Stimulated activated naive CD4-positive, alpha-beta T cell treated with Interleukin-2 at 50 U/mL for 16 hours (primary cell): Measurements from ENCODE around the gene MRPL41.
A peak's percentile ranks its signal among the peaks of the same experiment; 100 is the strongest.
"Not testable (repeated sequence)": the region's sequence is repeated elsewhere in the genome, so short reads cannot be mapped to it uniquely, and the experiment has no call there.

Experiments used
- DNase-seq: peaks from one replicate; lab custom pipeline; 2025; lab: John Stamatoyannopoulos, UW

The MRPL41 gene

DNA sequence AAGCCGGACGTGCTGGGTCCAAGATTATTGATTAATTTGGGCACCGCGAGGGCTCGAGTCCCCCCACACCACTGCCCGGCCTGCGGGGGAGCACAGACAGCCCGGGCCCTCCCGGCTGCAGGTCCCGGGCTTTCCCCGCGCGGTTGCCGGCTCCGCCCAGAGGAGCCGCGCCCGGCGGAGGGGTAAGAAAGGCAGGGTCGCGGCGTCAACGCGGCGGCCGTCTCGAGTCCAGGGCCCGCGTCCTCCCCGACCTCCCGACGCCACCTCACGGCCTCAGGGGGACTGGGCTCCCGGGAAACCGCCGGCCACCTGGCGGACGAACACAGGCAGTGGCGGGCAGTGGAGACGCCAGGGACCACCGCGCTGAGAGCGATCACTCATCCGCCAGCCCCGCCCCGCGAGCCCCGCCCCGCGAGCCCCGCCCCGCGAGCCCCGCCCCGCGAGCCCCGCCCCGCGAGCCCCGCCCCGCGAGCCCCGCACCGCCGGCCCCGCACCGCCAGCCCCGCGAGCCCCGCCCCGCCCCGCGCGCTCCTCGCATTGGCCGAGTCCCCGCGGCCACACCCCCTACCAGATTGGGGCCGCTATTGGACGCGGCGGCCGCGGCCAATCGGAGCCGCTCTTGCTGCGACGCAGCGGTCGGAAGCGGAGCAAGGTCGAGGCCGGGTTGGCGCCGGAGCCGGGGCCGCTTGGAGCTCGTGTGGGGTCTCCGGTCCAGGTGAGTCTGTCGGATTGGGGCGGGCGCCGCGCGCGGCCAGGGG is at the start of gene MRPL41:
MRPL41 (plus strand) TSS at position 616 of the 758 bp plus-strand sequence. CDS start 203 bp downstream, outside the sequence.
- peak; percentile 89 for DNase-seq

DNA sequence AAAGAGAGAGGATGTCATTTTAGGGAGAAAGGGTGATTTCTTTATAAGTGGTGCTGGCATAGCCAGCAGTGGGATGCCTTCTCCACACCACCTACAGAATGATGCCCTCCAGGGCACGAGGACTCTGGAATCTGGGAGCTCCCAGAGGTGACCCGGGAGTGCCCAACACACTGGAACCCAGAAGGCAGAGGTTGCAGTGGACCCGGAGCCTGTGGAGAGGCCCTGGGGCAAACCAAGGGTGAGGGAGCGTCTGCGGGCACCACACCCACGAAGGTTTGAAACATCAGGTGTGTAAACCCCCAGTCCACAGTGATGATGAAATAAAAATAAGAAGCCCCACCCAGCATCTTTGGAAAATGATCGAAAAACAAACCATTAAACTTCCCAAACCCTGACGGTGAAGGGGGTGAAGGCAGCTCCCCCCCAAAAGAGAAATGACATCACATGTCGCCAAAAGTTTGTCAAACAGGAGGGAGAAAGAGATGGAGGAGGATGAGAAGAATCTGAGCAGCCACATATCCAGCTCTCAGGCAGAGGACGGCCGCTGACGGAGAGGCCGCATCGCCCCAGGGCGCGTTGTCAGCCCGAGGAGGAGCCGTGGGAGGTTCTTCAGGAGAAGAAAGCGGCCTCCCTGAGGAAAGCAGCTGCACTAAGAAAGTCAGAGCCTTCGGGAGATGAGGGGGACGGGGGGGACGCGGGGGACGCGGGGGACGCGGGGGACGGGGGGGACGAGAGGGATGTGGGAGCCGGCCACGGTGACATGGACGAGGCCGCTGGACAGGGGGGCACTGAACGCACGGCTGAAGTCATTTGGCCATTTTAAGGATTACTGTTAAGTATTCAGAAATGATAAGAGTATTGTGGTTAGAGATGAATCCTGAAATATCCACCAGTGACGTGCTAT is 49.4 kb upstream of the MRPL41 start:
- DNase-seq = no peak

DNA sequence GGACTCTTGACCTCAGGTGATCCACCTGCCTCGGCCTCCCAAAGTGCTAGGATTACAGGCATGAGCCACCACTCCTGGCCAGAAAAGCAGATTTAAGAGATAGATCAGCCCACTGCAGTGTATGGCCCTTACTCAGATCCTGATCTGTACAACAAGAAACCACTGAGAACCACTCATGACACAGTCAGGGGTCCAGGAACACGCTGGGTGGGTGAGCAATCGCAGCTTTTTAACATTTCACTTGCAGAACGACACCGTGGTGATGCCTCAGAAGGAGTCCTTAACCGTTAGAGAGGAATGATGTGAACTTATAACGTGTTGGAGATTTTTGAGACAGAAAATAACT is 47.3 kb upstream of the MRPL41 start:
- DNase-seq = no peak

DNA sequence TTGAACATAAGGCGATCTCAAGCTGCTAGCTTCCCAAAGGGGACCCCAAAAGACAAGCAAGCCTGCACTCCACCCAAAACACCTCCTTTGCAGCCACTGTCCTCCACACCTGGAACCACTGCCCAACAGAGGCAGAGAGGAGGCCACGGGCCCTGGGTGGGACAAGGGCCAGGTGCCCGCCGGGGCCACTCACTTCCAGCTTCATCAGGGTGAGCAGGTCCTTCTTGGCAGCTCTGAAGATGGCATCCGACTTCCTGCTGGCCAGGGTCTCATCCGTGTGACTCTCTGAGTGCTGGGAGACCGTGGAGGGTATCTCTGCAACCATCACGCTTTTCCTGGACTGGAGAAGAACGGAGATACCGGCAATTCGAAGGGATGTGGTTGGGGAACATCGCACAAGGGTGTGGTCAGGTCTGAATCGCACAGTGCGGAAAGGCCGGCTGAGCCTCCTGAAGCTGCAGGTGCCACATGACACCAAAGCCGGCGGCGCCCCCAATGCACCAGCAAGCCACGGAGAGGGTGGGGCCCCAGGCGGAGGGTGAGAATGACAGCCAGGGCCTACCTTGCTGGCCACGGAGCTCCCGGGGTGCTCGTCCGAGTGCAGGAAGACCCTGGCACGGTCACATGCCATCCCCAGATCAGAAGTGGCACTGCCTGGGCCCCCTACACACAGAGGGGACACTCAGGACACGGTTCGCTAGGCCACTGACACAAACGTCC is 46.1 kb upstream of the MRPL41 start:
- no peak for DNase-seq

DNA sequence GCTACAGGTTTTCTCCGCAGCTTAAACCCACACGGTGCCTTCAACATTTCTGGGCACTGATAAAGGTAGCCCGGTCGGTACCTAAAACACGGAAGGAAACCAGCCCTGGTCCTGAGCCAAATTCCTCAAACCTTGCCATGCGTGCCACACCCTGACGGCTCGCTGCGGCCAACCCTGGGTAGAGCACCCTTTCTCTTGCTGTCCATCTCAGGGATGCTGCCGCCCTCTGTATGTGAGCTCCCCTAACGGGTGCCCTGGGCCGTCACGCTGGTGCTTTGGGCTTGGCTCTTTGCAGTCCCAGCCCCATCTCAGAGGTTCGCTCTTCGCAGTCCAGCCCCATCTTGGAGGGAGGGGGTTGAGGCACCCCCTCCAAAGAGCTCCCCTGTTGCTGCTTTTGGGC is 45.4 kb upstream of the MRPL41 start:
- no peak for DNase-seq

DNA sequence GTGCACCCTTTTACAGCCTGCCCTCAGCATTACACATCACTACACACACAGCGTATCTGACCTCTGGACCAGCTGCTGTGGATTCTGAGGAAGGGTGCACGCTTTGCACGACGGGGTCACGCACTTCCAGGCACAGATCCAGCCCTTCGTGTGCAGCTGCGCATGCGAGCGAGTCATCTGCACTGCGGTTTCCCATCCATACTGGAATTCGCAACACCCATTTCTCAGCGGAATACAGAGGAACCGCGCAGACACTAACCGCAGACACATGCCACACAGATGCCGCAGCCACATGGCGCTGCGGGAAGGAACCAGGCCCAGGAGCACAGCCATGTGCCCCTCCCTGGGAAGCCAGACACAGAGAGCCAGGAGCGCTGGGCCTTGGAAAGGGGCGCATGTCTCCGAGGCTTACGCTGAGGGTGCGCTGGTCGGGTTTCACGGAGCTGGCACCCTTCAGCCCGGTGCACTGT is 44.9 kb upstream of the MRPL41 start:
- no peak for DNase-seq

DNA sequence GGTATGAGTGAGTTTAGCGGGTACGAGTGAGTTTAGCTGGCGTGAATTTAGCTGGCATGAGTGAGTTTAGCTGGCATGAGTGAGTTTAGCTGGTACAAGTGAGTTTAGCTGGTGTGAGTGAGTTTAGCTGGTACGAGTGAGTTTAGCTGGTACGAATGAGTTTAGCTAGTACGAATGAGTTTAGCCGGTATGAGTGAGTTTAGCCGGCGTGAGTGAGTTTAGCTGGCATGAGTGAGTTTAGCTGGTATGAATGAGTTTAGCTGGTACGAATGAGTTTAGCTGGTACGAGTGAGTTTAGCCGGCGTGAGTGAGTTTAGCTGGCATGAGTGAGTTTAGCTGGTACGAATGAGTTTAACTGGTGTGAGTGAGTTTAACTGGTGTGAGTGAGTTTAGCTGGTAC is 42.5 kb upstream of the MRPL41 start:
- no peak for DNase-seq

DNA sequence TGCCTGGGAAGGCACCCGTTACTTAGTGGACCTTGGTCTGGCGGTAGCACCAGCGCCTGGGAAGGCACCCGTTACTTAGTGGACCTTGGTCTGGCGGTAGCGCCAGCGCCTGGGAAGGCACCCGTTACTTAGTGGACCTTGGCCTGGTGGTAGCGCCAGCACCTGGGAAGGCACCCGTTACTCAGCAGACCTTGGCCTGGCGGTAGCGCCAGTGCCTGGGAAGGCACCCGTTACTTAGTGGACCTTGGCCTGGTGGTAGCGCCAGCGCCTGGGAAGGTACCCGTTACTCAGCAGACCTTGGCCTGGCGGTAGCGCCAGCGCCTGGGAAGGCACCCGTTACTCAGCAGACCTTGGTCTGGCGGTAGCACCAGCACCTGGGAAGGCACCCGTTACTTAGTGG is 40.6 kb upstream of the MRPL41 start:
- not testable (repeated sequence) for DNase-seq

DNA sequence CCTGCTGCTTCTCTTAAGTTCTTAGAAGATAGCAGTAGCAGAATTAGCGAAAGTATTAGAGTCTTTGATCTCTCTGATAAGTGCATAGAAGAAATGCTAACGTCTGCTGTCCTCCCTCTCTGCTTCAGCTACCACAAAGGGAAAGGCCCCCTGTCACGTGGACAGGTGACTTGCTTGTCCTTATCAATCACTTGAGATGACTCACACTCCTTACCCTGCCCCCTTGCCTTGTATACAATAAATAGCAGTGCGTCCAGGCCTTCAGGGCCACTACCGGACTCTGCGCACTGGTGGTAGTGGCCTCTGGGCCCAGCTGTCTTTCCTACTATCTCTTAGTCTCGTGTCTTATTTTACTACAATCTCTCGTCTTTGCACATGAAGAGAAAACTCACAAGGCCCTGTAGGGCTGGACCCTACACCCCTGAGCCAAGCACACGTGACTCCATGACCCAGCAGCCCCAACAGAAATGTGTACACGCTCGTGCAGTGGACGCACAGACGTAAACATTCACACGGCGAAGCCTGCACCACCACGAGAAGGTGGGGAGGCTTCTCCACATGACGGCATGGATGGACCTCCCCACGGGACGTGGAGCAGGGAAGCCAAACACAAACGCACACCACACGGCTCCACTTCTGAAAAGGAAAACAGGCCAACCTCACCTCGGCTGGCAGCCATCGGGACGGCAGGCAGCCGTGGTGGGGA is 39.8 kb upstream of the MRPL41 start:
- no peak for DNase-seq

DNA sequence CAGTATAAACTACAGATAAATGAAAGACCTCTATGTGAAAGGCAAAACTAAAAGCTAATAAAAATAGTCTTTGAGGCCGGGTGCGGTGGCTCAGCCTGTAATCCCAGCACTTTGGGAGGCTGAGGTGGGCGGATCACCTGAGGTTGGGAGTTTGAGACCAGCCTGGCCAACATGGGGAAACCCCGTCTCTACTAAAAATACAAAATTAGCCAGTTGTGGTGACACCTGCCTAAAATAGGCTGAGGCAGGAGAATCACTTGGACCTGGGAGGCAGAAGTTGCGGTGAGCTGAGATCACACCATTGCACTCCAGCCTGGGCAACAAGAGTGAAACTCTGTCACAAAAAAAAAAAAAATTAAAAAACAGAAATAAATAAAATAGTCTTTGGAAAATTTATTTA is 38.5 kb upstream of the MRPL41 start:
- not testable (repeated sequence) for DNase-seq

DNA sequence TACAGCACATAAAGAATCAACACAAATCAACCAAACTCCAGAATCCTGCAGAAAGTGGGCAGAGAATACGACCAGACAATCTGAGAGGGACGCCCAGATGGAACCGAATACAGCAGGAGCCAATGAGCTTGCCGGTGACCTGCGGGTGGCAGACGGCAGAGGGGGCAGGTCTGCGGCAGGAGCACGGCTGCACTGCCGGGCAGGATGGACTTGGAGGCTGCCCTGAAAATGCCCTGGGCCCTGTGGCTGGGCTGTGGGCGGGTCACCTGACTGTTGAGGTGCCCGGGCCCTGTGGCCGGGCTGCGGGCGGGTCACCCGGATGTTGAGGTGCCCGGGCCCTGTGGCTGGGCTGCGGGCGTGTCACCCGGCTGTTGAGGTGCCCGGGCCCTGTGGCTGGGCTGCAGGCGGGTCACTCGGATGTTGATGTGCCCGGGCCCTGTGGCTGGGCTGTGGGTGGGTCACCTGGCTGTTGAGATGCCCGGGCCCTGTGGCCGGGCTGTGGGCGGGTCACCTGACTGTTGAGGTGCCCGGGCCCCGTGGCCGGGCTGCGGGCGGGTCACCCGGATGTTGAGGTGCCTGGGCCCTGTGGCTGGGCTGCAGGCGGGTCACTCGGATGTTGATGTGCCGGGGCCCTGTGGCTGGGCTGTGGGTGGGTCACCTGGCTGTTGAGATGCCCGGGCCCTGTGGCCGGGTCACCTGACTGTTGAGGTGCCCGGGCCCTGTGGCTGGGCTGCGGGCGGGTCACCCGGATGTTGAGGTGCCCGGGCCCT is 37.7 kb upstream of the MRPL41 start:
- DNase-seq = not testable (repeated sequence)

DNA sequence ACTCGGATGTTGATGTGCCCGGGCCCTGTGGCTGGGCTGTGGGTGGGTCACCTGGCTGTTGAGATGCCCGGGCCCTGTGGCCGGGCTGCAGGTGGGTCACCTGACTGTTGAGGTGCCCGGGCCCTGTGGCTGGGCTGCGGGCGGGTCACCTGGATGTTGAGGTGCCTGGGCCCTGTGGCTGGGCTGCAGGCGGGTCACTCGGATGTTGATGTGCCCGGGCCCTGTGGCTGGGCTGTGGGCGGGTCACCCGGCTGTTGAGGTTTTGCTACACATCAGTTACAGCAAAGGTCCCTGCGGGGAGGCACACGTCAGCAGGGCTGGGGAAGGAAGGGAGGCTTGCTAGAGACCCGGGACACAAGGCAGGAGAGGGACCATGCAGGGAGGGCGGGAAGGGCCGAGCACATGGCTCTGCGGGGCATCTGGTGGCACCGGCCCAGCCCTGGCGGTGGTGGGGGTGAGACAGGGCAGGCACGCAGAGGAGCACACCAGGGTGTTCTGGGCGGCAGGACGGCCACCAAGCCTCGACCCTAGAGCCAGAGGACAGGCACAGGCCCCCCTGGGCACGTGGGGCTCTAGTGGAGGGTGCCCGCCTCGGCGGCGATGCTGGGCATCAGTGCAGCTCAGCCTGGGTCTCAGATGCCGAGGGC is 36.9 kb upstream of the MRPL41 start:
- no peak for DNase-seq

DNA sequence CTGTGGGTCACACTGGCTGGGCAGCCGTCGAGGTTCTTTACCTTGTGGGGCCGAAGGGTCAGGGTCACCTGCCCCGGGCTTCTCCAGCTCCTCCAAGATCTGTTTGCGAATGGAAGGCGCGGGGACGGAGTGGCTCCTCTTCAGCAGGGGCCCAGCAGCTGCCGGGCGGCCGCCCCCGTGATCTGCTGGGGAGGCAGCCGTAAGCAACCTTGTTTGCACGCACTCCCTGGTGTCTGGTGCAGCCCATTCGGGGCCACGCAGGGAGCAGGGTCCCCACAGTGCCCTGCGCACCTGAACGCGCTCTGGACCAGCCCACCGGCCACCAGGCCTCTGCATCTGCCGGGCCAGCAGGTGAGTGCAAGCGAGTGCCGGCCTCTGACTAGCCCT is 36.3 kb upstream of the MRPL41 start:
- DNase-seq = no peak

DNA sequence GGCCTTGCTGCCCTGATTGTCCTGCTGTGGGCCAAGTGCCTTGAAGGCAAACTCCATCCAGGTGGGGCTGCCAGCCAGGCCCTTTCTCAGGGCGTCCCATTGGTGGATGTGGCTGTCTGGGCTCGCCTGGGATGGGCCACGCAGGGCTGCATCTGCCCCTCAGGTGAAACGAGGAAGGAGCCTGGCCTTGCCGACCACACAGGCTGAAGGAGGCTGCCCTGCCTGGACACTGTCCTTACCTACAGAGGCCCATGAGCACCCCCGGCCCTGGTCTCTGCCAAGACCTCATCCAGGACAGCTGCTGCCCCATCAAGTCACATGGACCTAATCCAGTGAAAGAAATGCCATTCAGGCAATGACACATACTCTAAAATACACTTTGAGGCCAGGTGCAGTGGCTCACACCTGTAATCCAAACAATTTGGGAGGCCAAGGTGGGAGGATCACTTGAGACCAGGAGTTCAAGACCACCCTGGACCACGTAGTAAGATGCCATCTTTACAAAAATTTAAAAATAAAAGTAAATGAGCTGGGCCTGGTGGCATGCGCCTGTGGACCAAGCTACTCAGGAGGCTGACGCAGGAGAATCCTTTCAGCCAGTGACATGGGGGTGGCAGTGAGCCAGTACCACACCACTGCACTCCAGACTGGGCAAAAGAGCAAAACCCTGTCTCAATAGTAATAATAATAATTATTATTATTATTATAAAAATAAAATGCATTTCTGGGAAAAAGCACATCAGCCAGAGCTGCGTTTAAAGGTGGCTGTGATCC is 35.3 kb upstream of the MRPL41 start:
- DNase-seq = no peak

DNA sequence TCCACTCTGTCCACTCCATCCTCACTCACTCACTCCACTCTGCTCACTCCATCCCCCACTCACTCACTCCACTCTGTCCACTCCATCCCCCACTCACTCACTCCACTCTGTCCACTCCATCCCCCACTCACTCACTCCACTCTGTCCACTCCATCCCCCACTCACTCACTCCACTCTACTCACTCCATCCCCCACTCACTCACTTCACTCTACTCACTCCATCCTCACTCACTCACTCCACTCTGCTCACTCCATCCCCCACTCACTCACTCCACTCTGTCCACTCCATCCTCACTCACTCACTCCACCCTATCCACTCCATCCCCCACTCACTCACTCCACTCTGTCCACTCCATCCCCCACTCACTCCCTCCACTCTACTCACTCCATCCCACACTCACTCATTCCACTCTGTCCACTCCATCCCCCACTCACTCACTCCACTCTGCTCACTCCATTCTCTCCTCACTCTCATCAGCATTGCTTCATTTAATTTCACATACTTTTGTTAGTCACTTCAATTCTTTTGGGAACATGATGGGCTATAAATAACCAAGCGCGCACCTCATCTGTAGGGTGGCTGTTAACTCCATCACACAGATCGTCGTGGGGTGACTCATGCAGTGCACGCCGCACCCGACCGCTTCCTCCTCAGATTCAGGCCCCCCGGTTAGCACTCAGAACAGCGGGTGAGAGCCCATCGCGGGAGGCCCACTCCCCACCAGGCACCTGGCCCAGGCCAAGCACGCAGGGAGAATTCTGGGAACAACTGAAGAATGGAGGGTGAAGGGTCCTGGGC is 32.8 kb upstream of the MRPL41 start:
- DNase-seq = not testable (repeated sequence)

DNA sequence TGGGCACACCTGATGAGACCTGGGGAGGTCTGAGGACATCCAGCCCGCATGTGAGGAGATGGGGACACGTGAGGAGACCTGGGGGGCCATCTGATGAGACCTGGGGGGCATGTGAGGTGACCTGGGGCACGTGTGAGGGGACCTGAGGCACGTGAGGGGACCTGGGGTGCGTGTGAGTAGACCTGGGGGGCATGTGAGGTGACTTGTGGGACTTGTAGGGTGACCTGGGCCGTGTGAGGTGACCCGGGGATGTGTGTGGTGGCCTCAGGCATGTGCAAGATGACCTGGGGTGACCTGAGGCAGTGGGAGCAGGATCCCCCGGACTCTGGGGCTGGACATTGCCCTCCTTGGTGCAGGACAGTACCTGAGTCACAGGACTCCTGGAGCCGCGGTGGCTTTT is 32.1 kb upstream of the MRPL41 start:
- DNase-seq = no peak

DNA sequence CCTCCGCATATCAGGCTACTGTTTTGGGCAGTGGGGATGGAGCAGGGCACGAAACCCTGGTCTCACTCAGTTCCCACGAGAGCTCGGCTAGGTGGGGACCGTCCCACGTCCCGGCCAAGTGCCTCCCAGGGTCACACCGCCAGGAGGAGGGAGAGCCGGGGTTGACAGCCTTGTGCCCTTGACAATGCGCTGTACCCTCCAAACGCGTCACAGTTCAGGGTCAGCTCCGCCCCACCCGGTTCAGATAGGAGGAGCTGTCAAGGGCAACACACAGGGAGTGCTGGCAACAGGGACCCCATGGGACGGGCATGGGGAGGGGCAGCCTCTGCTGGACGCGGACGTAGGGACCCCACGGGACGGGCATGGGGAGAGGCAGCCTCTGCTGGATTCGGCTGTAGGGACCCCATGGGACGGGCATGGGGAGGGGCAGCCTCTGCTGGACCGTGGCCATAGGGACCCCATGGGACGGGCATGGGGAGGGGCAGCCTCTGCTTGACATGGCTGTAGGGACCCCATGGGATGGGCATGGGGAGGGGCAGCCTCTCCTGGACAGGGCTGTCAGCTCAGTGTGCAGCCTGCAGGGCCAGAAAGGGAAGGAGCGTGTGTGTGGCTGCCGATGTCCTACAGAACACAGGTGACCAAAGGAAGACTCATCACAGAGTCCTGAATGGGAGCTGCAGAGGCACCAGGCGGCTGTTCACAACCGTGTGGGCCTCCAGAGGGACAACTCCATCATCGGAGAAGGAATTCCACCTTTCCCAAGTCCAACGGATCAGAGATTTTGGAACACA is 30.9 kb upstream of the MRPL41 start:
- no peak for DNase-seq

DNA sequence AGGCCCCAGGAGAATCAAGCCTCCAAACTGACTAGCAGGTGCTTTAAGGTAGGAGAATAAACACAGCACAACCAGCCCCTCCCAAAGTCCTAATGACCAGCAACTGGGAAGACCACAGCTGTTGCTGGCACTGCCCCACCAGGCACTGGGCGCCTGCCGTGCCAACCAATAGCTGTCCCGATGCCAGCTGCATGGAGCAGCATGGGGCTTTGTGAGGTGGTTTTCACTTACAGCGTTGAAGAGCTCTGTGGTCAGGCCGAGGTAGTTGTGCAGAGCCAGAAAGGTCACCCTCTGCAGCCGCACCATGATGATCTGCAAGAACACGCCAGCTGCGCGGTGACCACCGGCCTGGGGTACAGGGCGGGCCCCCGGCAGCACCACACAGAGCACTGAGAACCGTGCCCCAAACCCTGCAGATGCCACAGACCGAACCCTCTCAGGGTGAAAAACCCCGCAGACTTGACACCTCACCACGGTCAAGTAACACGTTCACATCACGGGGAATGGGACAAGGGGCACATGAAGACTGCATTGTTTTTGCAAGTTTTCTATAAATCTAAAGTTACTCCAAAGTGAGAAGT is 30.2 kb upstream of the MRPL41 start:
- no peak for DNase-seq
